WTC11 (cell line): ENCODE results near the gene RBM10.

Experiments used
- ATF3 ChIP-seq: sonication (generic); formaldehyde crosslinking; conservative IDR thresholded peaks from 2 replicates; pipeline ENCODE4 v1.8.1; 2022; ENCODE audit warnings: mild to moderate bottlenecking, missing genetic modification reagents
- CTCF ChIP-seq: fragments of 200-600 bp; IDR thresholded peaks from 2 replicates; pipeline ENCODE4 v1.8.0; 2022; ENCODE audit warnings: antibody characterized with exemption
- GTF2I ChIP-seq: fragments of 250-450 bp; sonication (Bioruptor Pico); conservative IDR thresholded peaks from 2 replicates; pipeline ENCODE4 v1.4.0; 2021; ENCODE audit warnings: mild to moderate bottlenecking
- MXD4 ChIP-seq: fragments of 250-450 bp; sonication (Bioruptor Pico); IDR thresholded peaks from 2 replicates; pipeline ENCODE4 v1.8.0; 2021; ENCODE audit warnings: mild to moderate bottlenecking, moderate library complexity, borderline replicate concordance
- OVOL2 ChIP-seq: fragments of 250-450 bp; sonication (Bioruptor Pico); IDR thresholded peaks from 2 replicates; pipeline ENCODE4 v1.9.0; 2021; ENCODE audit warnings: mild to moderate bottlenecking, borderline replicate concordance
- SP1 ChIP-seq: sonication (generic); formaldehyde crosslinking; conservative IDR thresholded peaks from 2 replicates; pipeline ENCODE4 v1.8.1; 2022; ENCODE audit warnings: missing genetic modification reagents
- TEAD1 ChIP-seq: sonication (generic); formaldehyde crosslinking; IDR thresholded peaks from 2 replicates; pipeline ENCODE4 v1.8.0; 2022; ENCODE audit warnings: mild to moderate bottlenecking, missing genetic modification reagents
- ZBTB21 ChIP-seq: sonication (generic); formaldehyde crosslinking; IDR thresholded peaks from 2 replicates; pipeline ENCODE4 v1.8.1; 2023; ENCODE audit warnings: mild to moderate bottlenecking, missing genetic modification reagents, borderline replicate concordance
- ZBTB43 ChIP-seq: sonication (generic); formaldehyde crosslinking; IDR thresholded peaks from 2 replicates; pipeline ENCODE4 v1.8.1; 2023; ENCODE audit warnings: mild to moderate bottlenecking, missing genetic modification reagents
- ZNF138 ChIP-seq: sonication (generic); formaldehyde crosslinking; conservative IDR thresholded peaks from 2 replicates; pipeline ENCODE4 v1.8.1; 2022; ENCODE audit warnings: mild to moderate bottlenecking, moderate library complexity, missing genetic modification reagents
- TF ChIP-seq, protein P1 (sequence below): sonication (generic); formaldehyde crosslinking; IDR thresholded peaks from 2 replicates; pipeline ENCODE4 v1.8.0; 2022; ENCODE audit warnings: mild to moderate bottlenecking, missing genetic modification reagents
- TF ChIP-seq, protein P2 (sequence below): sonication (generic); formaldehyde crosslinking; conservative IDR thresholded peaks from 2 replicates; pipeline ENCODE4 v1.8.1; 2023; ENCODE audit warnings: mild to moderate bottlenecking, low read depth, missing genetic modification reagents, moderate library complexity
- TF ChIP-seq, protein P3 (sequence below): sonication (generic); formaldehyde crosslinking; IDR thresholded peaks from 2 replicates; pipeline ENCODE4 v1.8.0; 2022; ENCODE audit warnings: mild to moderate bottlenecking, missing genetic modification reagents

- TF ChIP-seq TEAD1 (CRISPR knock-in tag) (no peak), ATF3 (CRISPR knock-in tag) (no peak), CTCF (no peak), ZBTB43 (CRISPR knock-in tag) (no peak), OVOL2 (CRISPR knock-in tag) (no peak), GTF2I (CRISPR knock-in tag) (no peak), ZNF138 (CRISPR knock-in tag) (no peak), MXD4 (CRISPR knock-in tag) (no peak), SP1 (CRISPR knock-in tag) (no peak), ZBTB21 (CRISPR knock-in tag) (no peak)
- TF ChIP-seq, protein P1, sequence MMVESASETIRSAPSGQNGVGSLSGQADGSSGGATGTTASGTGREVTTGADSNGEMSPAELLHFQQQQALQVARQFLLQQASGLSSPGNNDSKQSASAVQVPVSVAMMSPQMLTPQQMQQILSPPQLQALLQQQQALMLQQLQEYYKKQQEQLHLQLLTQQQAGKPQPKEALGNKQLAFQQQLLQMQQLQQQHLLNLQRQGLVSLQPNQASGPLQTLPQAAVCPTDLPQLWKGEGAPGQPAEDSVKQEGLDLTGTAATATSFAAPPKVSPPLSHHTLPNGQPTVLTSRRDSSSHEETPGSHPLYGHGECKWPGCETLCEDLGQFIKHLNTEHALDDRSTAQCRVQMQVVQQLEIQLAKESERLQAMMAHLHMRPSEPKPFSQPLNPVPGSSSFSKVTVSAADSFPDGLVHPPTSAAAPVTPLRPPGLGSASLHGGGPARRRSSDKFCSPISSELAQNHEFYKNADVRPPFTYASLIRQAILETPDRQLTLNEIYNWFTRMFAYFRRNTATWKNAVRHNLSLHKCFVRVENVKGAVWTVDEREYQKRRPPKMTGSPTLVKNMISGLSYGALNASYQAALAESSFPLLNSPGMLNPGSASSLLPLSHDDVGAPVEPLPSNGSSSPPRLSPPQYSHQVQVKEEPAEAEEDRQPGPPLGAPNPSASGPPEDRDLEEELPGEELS (CRISPR knock-in tag): no peak
- TF ChIP-seq, protein P2, sequence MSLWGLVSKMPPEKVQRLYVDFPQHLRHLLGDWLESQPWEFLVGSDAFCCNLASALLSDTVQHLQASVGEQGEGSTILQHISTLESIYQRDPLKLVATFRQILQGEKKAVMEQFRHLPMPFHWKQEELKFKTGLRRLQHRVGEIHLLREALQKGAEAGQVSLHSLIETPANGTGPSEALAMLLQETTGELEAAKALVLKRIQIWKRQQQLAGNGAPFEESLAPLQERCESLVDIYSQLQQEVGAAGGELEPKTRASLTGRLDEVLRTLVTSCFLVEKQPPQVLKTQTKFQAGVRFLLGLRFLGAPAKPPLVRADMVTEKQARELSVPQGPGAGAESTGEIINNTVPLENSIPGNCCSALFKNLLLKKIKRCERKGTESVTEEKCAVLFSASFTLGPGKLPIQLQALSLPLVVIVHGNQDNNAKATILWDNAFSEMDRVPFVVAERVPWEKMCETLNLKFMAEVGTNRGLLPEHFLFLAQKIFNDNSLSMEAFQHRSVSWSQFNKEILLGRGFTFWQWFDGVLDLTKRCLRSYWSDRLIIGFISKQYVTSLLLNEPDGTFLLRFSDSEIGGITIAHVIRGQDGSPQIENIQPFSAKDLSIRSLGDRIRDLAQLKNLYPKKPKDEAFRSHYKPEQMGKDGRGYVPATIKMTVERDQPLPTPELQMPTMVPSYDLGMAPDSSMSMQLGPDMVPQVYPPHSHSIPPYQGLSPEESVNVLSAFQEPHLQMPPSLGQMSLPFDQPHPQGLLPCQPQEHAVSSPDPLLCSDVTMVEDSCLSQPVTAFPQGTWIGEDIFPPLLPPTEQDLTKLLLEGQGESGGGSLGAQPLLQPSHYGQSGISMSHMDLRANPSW: no peak
- TF ChIP-seq, protein P3, sequence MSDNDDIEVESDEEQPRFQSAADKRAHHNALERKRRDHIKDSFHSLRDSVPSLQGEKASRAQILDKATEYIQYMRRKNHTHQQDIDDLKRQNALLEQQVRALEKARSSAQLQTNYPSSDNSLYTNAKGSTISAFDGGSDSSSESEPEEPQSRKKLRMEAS: no peak
These were observed 82.2 kb downstream of the RBM10 start for GRCh38 chrX:47227334-47227583.
